HepG2 (cell line): ENCODE measurements around the gene SLC2A11. TPM values are rescaled to one million over a fixed set of nuclear protein-coding genes. Genes with fewer than 3 reads are reported as not detected.

ENCODE experiments used
- AHR ChIP-seq: IDR thresholded peaks from 2 replicates; pipeline ENCODE4 v1.6.1; 2018; ENCODE audit warnings: missing genetic modification reagents, missing compliant biosample characterization
- CHD4 ChIP-seq: fragments of 200-600 bp; sonication (generic); IDR thresholded peaks from 2 replicates; pipeline ENCODE4 v1.7.0; 2017; ENCODE audit warnings: mild to moderate bottlenecking, low read length, borderline replicate concordance
- DNMT3B ChIP-seq: conservative IDR thresholded peaks from 2 replicates; pipeline ENCODE4 v1.6.1; 2016; ENCODE audit warnings: missing biosample characterization, control low read depth
- ERF ChIP-seq: IDR thresholded peaks from 2 replicates; pipeline ENCODE4 v1.6.1; 2018; ENCODE audit warnings: missing biosample characterization, missing genetic modification reagents
- HHEX ChIP-seq: IDR thresholded peaks from 2 replicates; pipeline ENCODE4 v1.6.1; 2016; ENCODE audit warnings: control low read depth
- KLF15 ChIP-seq: sonication (generic); formaldehyde crosslinking; IDR thresholded peaks from 2 replicates; pipeline ENCODE4 v1.8.1; 2023; ENCODE audit warnings: borderline replicate concordance, mild to moderate bottlenecking, inconsistent platforms, missing genetic modification reagents, mixed read lengths
- MATR3 ChIP-seq: sonication (generic); formaldehyde crosslinking; IDR thresholded peaks from 2 replicates; pipeline ENCODE4 v1.4.0; 2020; ENCODE audit warnings: missing genetic modification reagents
- MTERF4 ChIP-seq: sonication (generic); formaldehyde crosslinking; IDR thresholded peaks from 2 replicates; pipeline ENCODE4 v1.8.0; 2023; ENCODE audit warnings: mild to moderate bottlenecking, missing genetic modification reagents
- NBN ChIP-seq: fragments of 450-650 bp; conservative IDR thresholded peaks from 2 replicates; pipeline ENCODE4 v1.6.1; 2017
- SMARCE1 ChIP-seq: fragments of 450-650 bp; IDR thresholded peaks from 2 replicates; pipeline ENCODE4 v1.6.1; 2017; ENCODE audit warnings: borderline replicate concordance
- ZBTB39 ChIP-seq: sonication (generic); formaldehyde crosslinking; IDR thresholded peaks from 2 replicates; pipeline ENCODE4 v1.5.0; 2020; ENCODE audit warnings: missing genetic modification reagents
- ZFP1 ChIP-seq: IDR thresholded peaks from 2 replicates; pipeline ENCODE4 v1.6.1; 2016
- ZFP41 ChIP-seq: sonication (generic); formaldehyde crosslinking; IDR thresholded peaks from 2 replicates; pipeline ENCODE4 v1.4.0; 2020; ENCODE audit warnings: mild to moderate bottlenecking, missing genetic modification reagents, borderline replicate concordance
- ZFP62 ChIP-seq: sonication (generic); formaldehyde crosslinking; IDR thresholded peaks from 2 replicates; pipeline ENCODE4 v1.4.0; 2020; ENCODE audit warnings: missing genetic modification reagents
- ZNF230 ChIP-seq: sonication (generic); formaldehyde crosslinking; IDR thresholded peaks from 2 replicates; pipeline ENCODE4 v1.4.0; 2020; ENCODE audit warnings: mild to moderate bottlenecking, missing genetic modification reagents
- ZNF326 ChIP-seq: sonication (generic); formaldehyde crosslinking; IDR thresholded peaks from 2 replicates; pipeline ENCODE4 v1.4.0; 2020; ENCODE audit warnings: missing genetic modification reagents, borderline replicate concordance
- ZNF34 ChIP-seq: sonication (generic); formaldehyde crosslinking; IDR thresholded peaks from 2 replicates; pipeline ENCODE4 v1.4.0; 2020; ENCODE audit warnings: mild to moderate bottlenecking, missing genetic modification reagents, borderline replicate concordance
- ZNF431 ChIP-seq: sonication (generic); formaldehyde crosslinking; IDR thresholded peaks from 2 replicates; pipeline ENCODE4 v1.9.0; 2022; ENCODE audit warnings: missing genetic modification reagents, low read depth, mild to moderate bottlenecking, borderline replicate concordance
- ZNF530 ChIP-seq: sonication (generic); formaldehyde crosslinking; IDR thresholded peaks from 2 replicates; pipeline ENCODE4 v1.5.0; 2020; ENCODE audit warnings: low read depth, mild to moderate bottlenecking, missing genetic modification reagents
- ZNF550 ChIP-seq: sonication (generic); formaldehyde crosslinking; IDR thresholded peaks from 2 replicates; pipeline ENCODE4 v1.4.0; 2020; ENCODE audit warnings: mild to moderate bottlenecking, missing genetic modification reagents, borderline replicate concordance
- ZNF644 ChIP-seq: IDR thresholded peaks from 2 replicates; pipeline ENCODE4 v1.6.1; 2016; ENCODE audit warnings: low read depth
- ZNF660 ChIP-seq: sonication (generic); formaldehyde crosslinking; IDR thresholded peaks from 2 replicates; pipeline ENCODE4 v1.5.1; 2020; ENCODE audit warnings: mild to moderate bottlenecking, low read depth, missing genetic modification reagents, borderline replicate concordance
- ZNF678 ChIP-seq: sonication (generic); formaldehyde crosslinking; IDR thresholded peaks from 2 replicates; pipeline ENCODE4 v1.4.0; 2020; ENCODE audit warnings: mild to moderate bottlenecking, missing genetic modification reagents
- ZNF737 ChIP-seq: sonication (generic); formaldehyde crosslinking; IDR thresholded peaks from 2 replicates; pipeline ENCODE4 v1.5.0; 2020; ENCODE audit warnings: missing genetic modification reagents, mild to moderate bottlenecking, borderline replicate concordance
- ZNF788 ChIP-seq: sonication (generic); formaldehyde crosslinking; IDR thresholded peaks from 2 replicates; pipeline ENCODE4 v1.5.0; 2020; ENCODE audit warnings: mild to moderate bottlenecking, missing genetic modification reagents, borderline replicate concordance
- ZNF792 ChIP-seq: IDR thresholded peaks from 2 replicates; pipeline ENCODE4 v1.6.1; 2016
- ZNF891 ChIP-seq: sonication (generic); formaldehyde crosslinking; IDR thresholded peaks from 2 replicates; pipeline ENCODE4 v1.5.0; 2020; ENCODE audit warnings: mild to moderate bottlenecking, missing genetic modification reagents
- polyA plus RNA-seq, 8 experiments: library from polyadenylated mRNA; depleted of rRNA in 3 of 8; stranded (reverse) in 7 of 8; unstranded in 1 of 8; fragments of >200 nt; fragmentation: Illumina TruSeq in 4 of 8; extraction: Trizol in 4 of 8; gene quantifications; 2 replicates each; pipeline versions ENCODE4 v1.2.1 to v1.2.3, GENCODE V29; 2011 to 2016; ENCODE audit warnings: low read depth in 4 of 8, missing spikeins in 1 of 8, mixed read lengths in 1 of 8; ENCODE audit not compliant: insufficient read depth in 1 of 8
- total RNA-seq, 5 experiments: library from RNA; depleted of rRNA; stranded (reverse); fragments of >200 nt; fragmentation: Illumina TruSeq; extraction: Trizol; gene quantifications; 2 replicates each; pipeline ENCODE4 v1.2.3, GENCODE V29; 2016; ENCODE audit warnings: low read depth in 1 of 5

SLC2A11 gene
- total and polyA plus RNA-seq, 2 of the 13 experiments (the other 11 are each of a cell fraction or from before 2014, with no cell fraction given) = 15.2 to 15.4 TPM

DNA sequence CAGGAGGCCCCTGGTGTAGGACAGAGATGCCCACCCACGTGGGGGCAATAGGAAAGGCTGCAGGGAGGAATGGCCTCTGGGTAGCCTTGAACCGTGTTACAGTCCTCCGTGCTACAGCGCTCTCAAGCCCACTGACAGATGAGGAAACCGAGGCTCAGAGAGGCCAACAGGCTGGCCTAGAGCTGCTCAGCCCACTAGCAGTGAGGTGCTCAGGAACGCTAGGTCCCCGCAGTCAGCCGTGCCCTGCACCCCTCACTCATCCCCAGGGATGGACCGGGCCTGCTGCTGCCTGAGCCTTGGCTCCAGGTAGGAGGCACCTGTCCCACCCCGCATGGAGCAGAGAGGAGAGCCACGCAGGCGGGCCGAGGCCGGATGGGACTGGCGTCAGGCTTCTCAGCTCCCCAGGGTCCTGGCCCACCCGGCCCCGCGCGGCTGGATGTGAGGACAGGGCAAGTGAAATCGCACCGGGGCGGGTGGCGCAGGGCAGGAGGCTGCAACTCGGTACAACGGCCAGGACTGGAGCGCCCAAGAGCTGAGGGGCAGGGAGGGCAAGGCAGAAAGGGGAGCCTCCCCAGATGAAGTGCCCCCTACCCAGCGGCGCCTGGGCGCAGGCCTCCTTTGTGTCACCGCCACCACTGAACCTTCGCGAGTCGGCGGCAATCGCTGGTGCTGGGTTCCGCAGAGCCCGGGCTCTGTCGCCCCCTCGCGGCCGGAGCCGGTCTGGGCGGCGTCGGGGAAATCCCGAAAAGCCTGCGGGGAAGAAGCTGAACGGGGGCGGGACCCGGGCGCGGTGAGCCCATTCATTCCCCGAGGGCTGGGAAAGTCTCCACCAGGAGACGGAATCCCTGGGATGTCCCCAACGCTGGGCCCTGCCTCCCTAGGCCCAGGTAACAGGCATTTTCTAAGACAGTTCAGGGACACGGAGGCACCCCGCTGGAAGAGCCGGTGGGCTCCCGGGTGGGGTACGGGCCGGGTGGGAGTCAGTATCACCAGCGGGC, 8.4 kb upstream of the SLC2A11 start (continued):
- TF ChIP-seq ZNF34 (no peak), ZFP41 (no peak), ZBTB39 (CRISPR knock-in tag) (no peak), ZNF550 (CRISPR knock-in tag) (no peak), ZNF644 (CRISPR knock-in tag) (no peak), ZNF660 (CRISPR knock-in tag) (no peak), DNMT3B (no peak), ZFP62 (no peak), AHR (no peak), ZNF431 (CRISPR knock-in tag) (peak; percentile 56; the same call in 1 of the 2 replicates), ERF (CRISPR knock-in tag) (peak; percentile 67; the same call in 1 of the 2 replicates), ZNF530 (CRISPR knock-in tag) (no peak), CHD4 (no peak), ZNF788 (CRISPR knock-in tag) (peak; percentile 51), KLF15 (CRISPR knock-in tag) (no peak), MATR3 (CRISPR knock-in tag) (no peak), ZNF678 (no peak), NBN (no peak), ZFP1 (no peak), ZNF326 (CRISPR knock-in tag) (no peak), ZNF230 (no peak; the same call in 1 of the 2 replicates), MTERF4 (CRISPR knock-in tag) (no peak), ZNF792 (peak; percentile 79), ZNF737 (CRISPR knock-in tag) (no peak), ZNF891 (CRISPR knock-in tag) (peak; percentile 85; the same call in 1 of the 2 replicates), HHEX (CRISPR knock-in tag) (no peak), SMARCE1 (no peak)
